ENCODE results near the gene QDPR.

GRCh38 chr4:17552427-17552826, 40.5 kb upstream of the QDPR start:
- TF ChIP-seq, protein P1, sequence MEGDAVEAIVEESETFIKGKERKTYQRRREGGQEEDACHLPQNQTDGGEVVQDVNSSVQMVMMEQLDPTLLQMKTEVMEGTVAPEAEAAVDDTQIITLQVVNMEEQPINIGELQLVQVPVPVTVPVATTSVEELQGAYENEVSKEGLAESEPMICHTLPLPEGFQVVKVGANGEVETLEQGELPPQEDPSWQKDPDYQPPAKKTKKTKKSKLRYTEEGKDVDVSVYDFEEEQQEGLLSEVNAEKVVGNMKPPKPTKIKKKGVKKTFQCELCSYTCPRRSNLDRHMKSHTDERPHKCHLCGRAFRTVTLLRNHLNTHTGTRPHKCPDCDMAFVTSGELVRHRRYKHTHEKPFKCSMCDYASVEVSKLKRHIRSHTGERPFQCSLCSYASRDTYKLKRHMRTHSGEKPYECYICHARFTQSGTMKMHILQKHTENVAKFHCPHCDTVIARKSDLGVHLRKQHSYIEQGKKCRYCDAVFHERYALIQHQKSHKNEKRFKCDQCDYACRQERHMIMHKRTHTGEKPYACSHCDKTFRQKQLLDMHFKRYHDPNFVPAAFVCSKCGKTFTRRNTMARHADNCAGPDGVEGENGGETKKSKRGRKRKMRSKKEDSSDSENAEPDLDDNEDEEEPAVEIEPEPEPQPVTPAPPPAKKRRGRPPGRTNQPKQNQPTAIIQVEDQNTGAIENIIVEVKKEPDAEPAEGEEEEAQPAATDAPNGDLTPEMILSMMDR (IDR thresholded peaks at IDR 0.05), result no peak
- no peak for TF ChIP-seq POLR2A (IDR thresholded peaks at IDR 0.05)
